ENCODE measurements around the gene PHLPP1. TPM values are rescaled to one million over a fixed set of nuclear protein-coding genes. Genes with fewer than 3 reads are reported as not detected.
A peak's percentile ranks its signal among the peaks of the same experiment; 100 is the strongest.

The PHLPP1 gene
- total and polyA plus RNA-seq, 9 of the 15 experiments (the other 6 are each of a cell fraction or from before 2014, with no cell fraction given), result 0.56 to 9.0 (median 4.5) TPM

- no peak for TF ChIP-seq MGA (IDR thresholded peaks at IDR 0.05)
- TF ChIP-seq ARID2 (IDR thresholded peaks at IDR 0.05), result no peak
- TF ChIP-seq ZNF217 (CRISPR knock-in tag; IDR thresholded peaks at IDR 0.05), result no peak
- 0 out of 4 replicates have a peak, but pooled peaks of 1 of the 2 experiments have one; percentile 27 for TF ChIP-seq ZMIZ1 (IDR thresholded peaks at IDR 0.05; ENCODE audit: low read depth in 2 of 2, low read length in 2 of 2)
These were observed 135.4 kb downstream of the PHLPP1 start (continued) for GRCh38 chr18:62850619-62851306.
